ENCODE data around the gene ZNF771.

ZNF771 gene

DNA sequence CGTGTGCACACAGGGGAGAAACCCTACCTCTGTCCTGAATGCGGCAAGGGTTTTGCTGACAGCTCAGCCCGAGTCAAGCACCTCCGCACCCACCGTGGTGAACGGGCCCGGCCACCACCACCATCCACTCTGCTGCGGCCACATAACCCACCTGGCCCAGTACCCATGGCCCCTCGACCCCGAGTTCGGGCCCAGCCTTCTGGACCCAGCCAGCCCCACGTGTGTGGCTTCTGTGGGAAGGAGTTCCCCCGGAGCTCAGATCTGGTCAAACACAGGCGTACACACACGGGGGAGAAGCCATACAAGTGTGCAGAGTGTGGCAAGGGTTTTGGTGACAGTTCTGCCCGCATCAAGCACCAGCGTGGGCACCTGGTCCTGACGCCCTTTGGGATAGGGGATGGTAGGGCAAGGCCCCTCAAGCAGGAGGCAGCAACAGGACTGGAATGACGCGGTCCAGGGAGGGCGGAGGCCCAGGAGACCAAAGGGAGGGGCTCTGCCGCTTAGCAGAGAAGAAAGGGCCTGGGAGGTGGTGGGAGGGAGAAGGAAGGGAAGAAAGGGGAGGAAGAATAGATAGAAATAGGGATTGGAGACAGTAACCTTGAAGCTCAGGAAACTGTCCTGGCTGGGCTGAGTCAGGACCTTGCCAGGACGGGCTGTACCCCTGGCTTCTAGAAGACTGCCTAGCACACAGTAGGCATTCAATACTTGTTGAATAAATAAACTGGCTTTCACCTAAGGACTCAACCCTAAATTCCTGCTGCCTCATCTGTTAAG, 8.6 kb upstream of the ZNF771 start:
- DNase-seq, result no peak
- TF ChIP-seq POLR2A (IDR thresholded peaks at IDR 0.05; ENCODE audit: low read length), result no peak
- TF ChIP-seq GATA1 (IDR thresholded peaks at IDR 0.05; ENCODE audit: low read depth, low read length), result no peak

DNA sequence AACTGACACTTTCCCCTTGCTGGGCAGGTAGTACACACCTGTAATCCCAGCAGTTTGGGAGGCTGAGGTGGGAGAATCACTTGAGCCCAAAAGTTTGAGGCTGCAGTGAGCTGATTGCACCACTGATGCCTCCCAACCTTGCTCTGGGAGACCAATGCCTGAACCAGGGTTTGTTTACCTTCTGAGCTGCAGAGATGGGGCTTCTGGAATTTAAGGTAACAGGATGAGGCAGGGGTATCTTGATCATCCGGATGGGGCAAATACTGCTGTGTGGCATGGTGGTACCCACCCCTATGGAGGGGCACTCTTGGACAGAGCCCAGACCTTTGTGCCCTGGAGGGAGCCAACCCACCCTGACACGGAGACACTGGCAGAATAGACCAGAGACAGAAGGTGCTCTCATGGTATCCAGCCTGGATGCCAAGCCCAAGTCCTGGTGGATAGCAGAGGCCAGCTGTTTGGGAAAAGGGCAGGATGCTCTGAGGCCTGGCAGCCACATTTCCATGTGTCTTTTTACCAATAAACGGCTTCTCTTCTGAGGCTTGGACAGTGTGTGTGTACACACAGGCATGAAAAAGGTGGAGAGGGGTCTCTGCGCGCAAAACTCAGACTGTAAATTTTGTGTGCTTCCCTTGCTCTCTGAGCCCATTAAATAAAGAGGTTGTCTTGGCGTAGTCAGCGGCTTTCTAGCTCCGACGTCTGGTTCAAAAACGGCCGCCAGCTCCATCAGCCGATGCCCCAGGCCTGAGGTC, 7.8 kb upstream of the ZNF771 start:
- no peak for DNase-seq
- no peak for TF ChIP-seq POLR2A (IDR thresholded peaks at IDR 0.05; ENCODE audit: low read length)
- no peak for TF ChIP-seq GATA1 (IDR thresholded peaks at IDR 0.05; ENCODE audit: low read depth, low read length)

DNA sequence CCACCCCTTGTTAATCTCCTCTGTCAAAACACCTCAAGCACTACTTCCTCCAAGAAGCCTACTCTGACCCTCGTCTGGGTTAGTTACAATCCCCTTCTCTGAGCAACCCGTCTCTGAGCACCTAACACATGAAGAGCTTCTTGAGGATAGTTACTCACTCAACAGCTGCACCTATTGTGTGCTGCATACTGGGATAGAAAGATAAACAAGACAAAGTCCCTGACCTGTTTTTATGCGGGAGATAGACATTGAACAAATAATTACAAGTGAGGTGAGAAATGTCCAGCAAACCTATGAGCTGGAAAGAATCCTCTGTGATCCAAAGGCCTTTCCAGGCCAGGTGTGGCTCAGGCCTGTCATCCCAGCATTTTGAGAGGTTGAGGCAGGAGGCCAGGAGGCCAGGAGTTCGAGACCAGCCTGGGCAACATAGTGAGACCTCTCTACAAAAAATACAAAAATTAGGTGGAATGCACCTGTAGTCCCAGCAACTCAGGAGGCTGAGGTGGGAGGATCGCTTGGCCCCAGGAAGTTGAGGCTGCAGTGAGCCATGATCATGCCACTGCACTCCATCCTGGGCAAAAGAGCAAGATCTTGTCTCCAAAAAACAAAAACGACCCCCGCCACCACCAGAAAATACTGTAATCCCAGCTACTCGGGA, 5.5 kb upstream of the ZNF771 start:
- DNase-seq, result no peak
- TF ChIP-seq POLR2A (IDR thresholded peaks at IDR 0.05; ENCODE audit: low read length) (no peak), GATA1 (IDR thresholded peaks at IDR 0.05; ENCODE audit: low read depth, low read length) (no peak)

DNA sequence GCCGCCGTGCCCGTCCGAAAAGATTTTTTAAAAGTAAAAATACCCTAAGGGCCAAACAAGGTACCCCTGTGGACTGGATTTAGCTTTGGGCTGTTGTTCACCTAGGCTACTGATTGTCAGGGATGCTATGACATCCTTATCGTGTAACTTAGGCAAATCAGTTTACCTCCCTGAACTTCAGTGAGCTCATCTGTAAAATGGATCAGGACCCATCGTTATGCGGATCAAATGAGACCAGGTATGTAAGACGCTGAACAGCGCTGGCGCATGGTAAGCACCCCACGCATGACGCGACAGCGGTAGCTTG, 658 bp upstream of the ZNF771 start:
- no peak for TF ChIP-seq GATA1 (IDR thresholded peaks at IDR 0.05; ENCODE audit: low read depth, low read length)
- TF ChIP-seq POLR2A (IDR thresholded peaks at IDR 0.05; ENCODE audit: low read length), result no peak
- DNase-seq, result no peak

DNA sequence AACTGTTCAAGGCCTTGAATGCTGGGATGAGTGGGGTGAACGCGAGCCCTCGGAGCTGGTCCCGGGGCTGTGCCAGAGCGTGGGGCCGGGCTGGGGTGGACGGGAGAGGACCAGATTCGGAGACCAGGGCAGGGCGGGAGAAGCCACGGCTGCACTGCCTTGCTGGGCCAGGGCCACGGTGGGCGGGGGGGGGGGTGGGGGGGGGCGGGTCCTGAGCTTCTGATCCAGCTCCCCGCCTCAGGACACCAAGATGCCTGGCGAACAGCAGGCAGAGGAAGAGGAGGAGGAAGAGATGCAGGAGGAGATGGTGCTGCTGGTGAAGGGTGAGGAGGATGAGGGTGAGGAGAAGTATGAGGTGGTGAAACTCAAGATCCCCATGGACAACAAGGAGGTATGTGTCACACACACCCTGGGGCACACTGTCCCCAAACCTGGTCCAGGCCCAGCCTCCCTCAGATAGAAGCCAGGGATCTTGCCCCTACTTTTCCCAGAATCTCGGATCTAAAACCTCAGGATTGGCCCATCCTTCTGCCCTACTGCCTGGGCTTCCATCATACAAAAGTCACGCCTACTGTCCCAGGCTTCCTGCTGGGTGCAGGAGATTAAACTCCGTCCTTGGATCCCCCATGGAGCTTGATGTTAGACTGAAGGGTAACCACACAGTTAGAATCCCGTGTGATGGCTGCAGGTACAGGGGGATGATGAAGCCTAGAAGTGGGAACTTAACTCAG, 563 bp downstream of the ZNF771 start:
- TF ChIP-seq POLR2A (IDR thresholded peaks at IDR 0.05; ENCODE audit: low read length) (peak; percentile 9), GATA1 (IDR thresholded peaks at IDR 0.05; ENCODE audit: low read depth, low read length) (no peak)
- no peak for DNase-seq

DNA sequence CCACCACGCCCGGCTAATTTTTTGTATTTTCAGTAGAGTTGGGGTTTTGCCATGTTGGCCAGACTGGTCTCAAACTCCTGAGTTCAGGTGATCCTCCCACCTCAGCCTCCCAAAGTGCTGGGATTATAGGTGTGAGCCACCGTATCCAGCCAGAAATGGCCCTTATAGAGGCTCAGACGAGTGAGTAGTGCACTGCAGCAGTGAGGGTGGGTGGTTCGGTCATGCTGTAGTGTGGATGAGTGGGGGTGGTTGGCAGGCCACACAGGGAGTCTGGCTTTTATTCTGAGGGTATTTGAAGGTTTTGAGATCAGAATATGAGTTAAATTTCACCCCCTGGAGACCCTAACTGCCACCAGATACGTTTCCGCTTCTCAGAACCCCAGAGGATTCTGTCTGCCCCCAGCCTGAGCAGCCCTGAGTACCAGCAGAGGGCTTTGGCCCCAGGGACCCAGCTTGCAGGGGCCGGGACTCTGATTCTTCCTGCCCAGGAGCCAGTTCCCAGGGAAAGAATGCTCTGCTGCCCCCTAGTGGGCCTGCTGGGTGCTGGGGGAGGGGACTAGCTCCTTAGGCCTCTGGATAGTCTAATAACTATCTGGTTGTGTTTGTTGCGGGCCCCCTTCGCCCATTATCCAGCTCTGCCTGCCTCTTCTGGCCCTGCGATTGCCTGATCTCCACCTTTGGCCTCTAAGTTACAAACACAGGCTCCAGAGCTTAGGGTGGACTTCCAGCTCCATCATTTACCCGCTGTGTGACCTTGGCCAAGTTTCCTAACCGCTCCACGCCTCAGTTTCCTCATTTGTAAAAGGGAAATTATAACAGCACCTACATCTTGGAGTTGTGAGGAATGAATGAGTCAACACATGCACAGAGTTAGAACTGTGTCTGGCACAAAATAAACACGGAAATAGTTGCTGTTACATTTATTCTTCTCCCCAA, 2.0 kb downstream of the ZNF771 start:
- TF ChIP-seq GATA1 (IDR thresholded peaks at IDR 0.05; ENCODE audit: low read depth, low read length) (no peak), POLR2A (IDR thresholded peaks at IDR 0.05; ENCODE audit: low read length) (no peak)
- DNase-seq, result peak; percentile 88 to 93

DNA sequence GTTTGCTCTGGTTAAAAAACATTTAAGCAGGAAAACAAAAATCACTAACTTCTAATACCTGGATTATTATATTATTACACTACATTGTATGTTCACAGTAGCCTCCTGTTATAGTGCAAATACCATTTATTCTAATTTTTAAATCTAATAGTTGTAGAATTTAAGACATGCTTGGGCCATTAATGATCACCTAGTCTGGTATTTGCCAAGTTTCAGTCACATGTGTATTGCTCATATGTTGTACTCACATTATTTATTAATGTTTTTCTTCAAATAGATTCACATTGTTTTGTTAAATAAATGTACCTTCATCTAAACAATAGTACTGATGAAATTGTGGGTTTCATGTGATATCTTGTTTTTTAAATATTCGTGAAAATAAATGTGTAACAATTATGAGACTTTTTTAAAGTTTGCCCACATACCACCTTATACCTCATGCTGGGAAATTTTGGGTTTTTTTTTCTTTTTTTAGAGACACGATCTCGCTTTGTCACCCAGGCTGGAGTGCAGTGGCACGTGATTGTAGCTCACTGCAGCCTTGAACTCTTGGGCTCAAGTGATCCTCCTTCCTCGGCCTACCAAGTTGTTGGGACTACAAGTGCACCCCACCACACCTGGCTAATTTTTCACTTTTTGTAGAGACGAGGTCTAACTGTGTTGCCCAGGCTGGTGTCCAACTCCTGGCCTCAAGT, 5.9 kb downstream of the ZNF771 start:
- no peak for TF ChIP-seq POLR2A (IDR thresholded peaks at IDR 0.05; ENCODE audit: low read length)
- TF ChIP-seq GATA1 (IDR thresholded peaks at IDR 0.05; ENCODE audit: low read depth, low read length), result no peak
- no peak for DNase-seq

DNA sequence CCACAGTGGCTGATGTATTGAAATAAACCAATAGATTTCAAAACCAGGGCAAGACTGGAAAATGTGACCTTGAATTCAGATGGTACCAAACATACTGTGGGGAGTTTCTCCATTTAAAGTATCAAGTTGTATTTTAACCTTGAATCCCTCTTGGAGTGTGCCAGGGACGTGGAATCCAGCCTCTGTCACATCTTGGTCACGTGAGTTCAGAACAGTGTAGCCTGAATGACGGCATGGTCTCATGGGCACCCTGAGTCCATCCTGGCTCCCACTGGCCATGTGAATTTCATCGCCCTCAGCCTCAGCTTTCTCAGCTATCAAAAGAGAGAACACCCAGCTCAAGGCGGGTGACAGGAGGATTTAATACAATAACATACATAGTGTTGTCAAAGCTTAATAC, 6.8 kb downstream of the ZNF771 start:
- DNase-seq, result no peak
- TF ChIP-seq GATA1 (IDR thresholded peaks at IDR 0.05; ENCODE audit: low read depth, low read length) (no peak), POLR2A (IDR thresholded peaks at IDR 0.05; ENCODE audit: low read length) (no peak)

DNA sequence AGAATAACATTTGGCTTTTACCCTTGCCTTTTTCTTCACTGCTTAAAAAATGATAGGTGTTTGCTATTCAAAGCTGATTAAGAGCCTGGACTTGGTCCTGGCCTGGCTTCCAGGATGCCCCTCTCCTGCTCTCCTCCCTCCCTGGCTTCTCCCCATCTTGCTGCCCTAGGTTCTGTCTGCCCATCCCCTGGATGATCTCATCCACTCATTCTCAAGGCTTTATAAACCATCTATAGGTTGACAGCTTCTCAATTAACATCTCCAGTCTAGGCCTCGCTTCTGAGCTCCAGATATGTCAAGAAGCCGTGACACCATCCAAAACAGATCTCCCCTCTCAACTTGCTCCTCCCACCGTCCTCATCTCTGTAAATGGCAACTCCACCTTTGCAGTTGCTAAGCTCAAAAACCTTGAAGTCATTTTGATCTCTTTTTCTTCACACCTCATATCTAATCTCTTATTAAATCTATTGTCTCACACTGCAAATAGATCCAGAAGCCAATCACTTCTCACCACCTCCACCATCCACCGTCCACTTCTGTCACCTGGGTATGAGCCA, 8.7 kb downstream of the ZNF771 start:
- no peak for DNase-seq

DNA sequence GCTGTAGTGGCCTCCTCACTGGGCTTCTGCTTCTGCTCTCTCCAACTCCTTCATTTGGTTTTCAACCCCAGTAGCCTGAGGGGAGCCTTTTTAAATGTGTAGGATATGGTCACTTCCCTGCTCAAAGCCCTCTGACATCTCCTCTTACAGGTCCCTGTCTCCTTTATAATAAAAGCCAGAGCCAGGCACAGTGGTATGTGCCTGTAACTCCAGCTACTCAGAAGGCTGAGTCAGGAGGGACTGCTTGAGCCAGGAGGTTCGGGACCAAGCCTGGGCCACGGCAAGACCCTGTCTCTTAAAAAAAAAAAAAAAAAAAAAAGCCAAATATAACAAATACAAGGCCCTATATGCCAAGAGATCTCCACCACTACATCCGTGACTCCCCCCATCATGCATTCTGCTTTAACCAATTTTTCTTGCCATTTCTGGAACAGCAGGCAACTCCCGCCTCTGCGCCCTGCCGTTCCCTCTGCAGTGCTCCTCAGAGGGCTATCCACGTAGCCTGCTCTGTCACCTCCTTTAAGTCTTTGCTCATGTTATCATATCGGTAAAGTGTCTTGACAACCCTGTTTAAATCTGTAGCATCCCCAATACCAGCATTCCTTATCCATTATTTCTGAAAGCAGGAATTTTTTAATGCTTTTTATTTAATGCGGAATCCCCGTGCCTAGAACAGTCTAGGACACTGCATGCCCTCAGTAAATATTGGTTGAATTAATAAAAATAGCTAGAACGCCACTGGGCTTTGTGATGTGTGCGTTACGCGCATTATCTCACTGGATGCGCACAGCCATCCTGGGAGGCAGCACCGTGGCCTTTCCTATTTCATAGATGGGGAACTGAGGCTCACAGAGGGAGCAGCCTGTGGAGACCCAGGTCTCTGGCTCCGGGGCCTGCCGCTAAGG, 9.5 kb downstream of the ZNF771 start:
- no peak for DNase-seq
- no peak for TF ChIP-seq GATA1 (IDR thresholded peaks at IDR 0.05; ENCODE audit: low read depth, low read length)
- no peak for TF ChIP-seq POLR2A (IDR thresholded peaks at IDR 0.05; ENCODE audit: low read length)

More for the DNA sequence above, 8.7 kb downstream of the ZNF771 start:
- TF ChIP-seq GATA1 (IDR thresholded peaks at IDR 0.05; ENCODE audit: low read depth, low read length) (no peak), POLR2A (IDR thresholded peaks at IDR 0.05; ENCODE audit: low read length) (no peak)
